Activated CD4-positive, alpha-beta T cell treated with anti-CD3 and anti-CD28 coated beads for 36 hours (primary cell): ENCODE measurements around the gene PCYOX1L. TPM values are rescaled to one million over a fixed set of nuclear protein-coding genes. Genes with fewer than 3 reads are reported as not detected.

Source experiments
- ATAC-seq: fragments of 200-7000 bp; cut with Tn5 transposase; one replicate; pipeline ENCODE4 v1.10.0; 2021; ENCODE audit warnings: mild to moderate bottlenecking, moderate library complexity
- CTCF ChIA-PET: fragments of 350-600 bp; sonication (Branson Sonifier 250); formaldehyde crosslinking; loops from one replicate; lab custom pipeline; 2021; ENCODE audit warnings: antibody characterized with exemption; lab: Charles Lee
- POLR2A ChIA-PET: fragments of 350-600 bp; sonication (Branson Sonifier 250); formaldehyde crosslinking; loops from one replicate; lab custom pipeline; 2021; ENCODE audit warnings: antibody characterized with exemption, inconsistent platforms; lab: Charles Lee
- DNase-seq: peaks from one replicate; pipeline ENCODE4 v3.0.0-alpha.2; 2020
- H3K27ac Mint-ChIP-seq: one replicate; pipeline ENCODE4 v1.8.0; 2021; ENCODE audit warnings: mixed read lengths
- H3K27me3 Mint-ChIP-seq: one replicate; pipeline ENCODE4 v1.8.0; 2021; ENCODE audit warnings: mixed read lengths
- H3K36me3 Mint-ChIP-seq: one replicate; pipeline ENCODE4 v1.8.0; 2021; ENCODE audit warnings: low read depth, mixed read lengths
- H3K4me1 Mint-ChIP-seq: one replicate; pipeline ENCODE4 v1.8.0; 2021; ENCODE audit warnings: mixed read lengths
- H3K4me3 Mint-ChIP-seq: one replicate; pipeline ENCODE4 v1.8.0; 2021; ENCODE audit warnings: mild to moderate bottlenecking, moderate library complexity, mixed read lengths
- H3K9me3 Mint-ChIP-seq: one replicate; pipeline ENCODE4 v1.8.0; 2021; ENCODE audit warnings: low read depth, mixed read lengths
- intact Hi-C, 2 experiments: fragments of 100-400 bp; cut with DNase I in 1 of 2; cut with micrococcal nuclease in 1 of 2; formaldehyde crosslinking; loops; one replicate each; pipeline versions ENCODE4 v1.14.2 to v1.15.1; 2022 to 2024; cut with DNase I, micrococcal nuclease
- total RNA-seq, 2 experiments: library from RNA; stranded (reverse); gene quantifications; one replicate each; pipeline ENCODE4 v1.2.3, GENCODE V29; 2021

The PCYOX1L gene
- total RNA-seq, 2 experiments from 2014 or later = 17.5 to 18.8 TPM

GRCh38 chr5:149375434-149375833, 17.6 kb downstream of the PCYOX1L start:
- Mint-ChIP-seq H3K36me3 (no peaks in the 10 kb centered on the region), H3K4me1 (no peaks in the 10 kb centered on the region), H3K27ac (no peak overlapping the region), H3K4me3 (no peak overlapping the region), H3K9me3 (no peaks in the 10 kb centered on the region), H3K27me3 (no peaks in the 10 kb centered on the region)
- ATAC-seq = no peak
- no peak for DNase-seq
- ChIA-PET CTCF (interaction anchor here (0.8 to 2.4 kb wide), 6 partner anchors 8 to 189 kb away, joined by 3 to 15 read pairs (median 7); no protein-coding TSS in a partner anchor), POLR2A (interaction anchor here (0.6 kb wide), 1 partner anchor 160 kb away, joined by 3 read pairs; no protein-coding TSS in a partner anchor)
- intact Hi-C loops = no loop called here

- Mint-ChIP-seq H3K36me3 (no peaks in the 10 kb centered on the region), H3K9me3 (no peaks in the 10 kb centered on the region), H3K27ac (no peak overlapping the region), H3K4me1 (no peaks in the 10 kb centered on the region), H3K4me3 (no peak overlapping the region), H3K27me3 (no peaks in the 10 kb centered on the region)
- intact Hi-C loops = no loop called here
- ATAC-seq = no peak
- POLR2A ChIA-PET = interaction anchor here (0.6 kb wide), 1 partner anchor 160 kb away, joined by 3 read pairs; no protein-coding TSS in a partner anchor
- CTCF ChIA-PET = interaction anchor here (0.8 to 2.4 kb wide), 6 partner anchors 8 to 189 kb away, joined by 3 to 15 read pairs (median 7); no protein-coding TSS in a partner anchor
- DNase-seq = no peak
Measured at GRCh38 chr5:149376104-149376503, 18.3 kb downstream of the PCYOX1L start.

GRCh38 chr5:149376711-149377447, 19.0 kb downstream of the PCYOX1L start:
- no peaks in the 10 kb centered on the region for H3K27me3 Mint-ChIP-seq

GRCh38 chr5:149378241-149378820, 20.5 kb downstream of the PCYOX1L start:
- H3K4me1 Mint-ChIP-seq = no peaks in the 10 kb centered on the region
- ChIA-PET POLR2A (no interaction called here), CTCF (interaction anchor here (0.8 to 1.9 kb wide), 3 partner anchors 55 to 184 kb away, joined by 3 to 6 read pairs (median 3); no protein-coding TSS in a partner anchor)
- no peaks in the 10 kb centered on the region for H3K27me3 Mint-ChIP-seq
- no peaks in the 10 kb centered on the region for H3K9me3 Mint-ChIP-seq
- H3K36me3 Mint-ChIP-seq = no peaks in the 10 kb centered on the region
- intact Hi-C loops = no loop called here
- ATAC-seq (no peak), DNase-seq (no peak)
- H3K4me3 Mint-ChIP-seq = no peak overlapping the region
- H3K27ac Mint-ChIP-seq = no peak overlapping the region

More at GRCh38 chr5:149376711-149377447, 19.0 kb downstream of the PCYOX1L start:
- Mint-ChIP-seq H3K4me3 (no peak overlapping the region), H3K4me1 (no peaks in the 10 kb centered on the region), H3K27ac (no peak overlapping the region), H3K9me3 (no peaks in the 10 kb centered on the region), H3K36me3 (no peaks in the 10 kb centered on the region)
- intact Hi-C loops = no loop called here
- ChIA-PET POLR2A (no interaction called here), CTCF (interaction anchor here (0.6 to 2.4 kb wide), 5 partner anchors 9 to 786 kb away, joined by 3 to 15 read pairs (median 4); no protein-coding TSS in a partner anchor)
- DNase-seq (no peak), ATAC-seq (no peak)

- no peak within 1 kb of the TSS for H3K27ac Mint-ChIP-seq
- DNase-seq (no peak), ATAC-seq (no peak)
- ChIA-PET CTCF (interaction anchor here (1.0 to 1.9 kb wide), 2 partner anchors 62 to 183 kb away, joined by 3 to 6 read pairs; no protein-coding TSS in a partner anchor), POLR2A (no interaction called here)
- no peaks in the 10 kb centered on the region for H3K9me3 Mint-ChIP-seq
- no peaks in the 10 kb centered on the region for H3K27me3 Mint-ChIP-seq
- H3K4me1 Mint-ChIP-seq = no peaks in the 10 kb centered on the region
- intact Hi-C loops = no loop called here
- no peaks in the 10 kb centered on the region for H3K36me3 Mint-ChIP-seq
- H3K4me3 Mint-ChIP-seq = no peak within 1 kb of the TSS
Measured at GRCh38 chr5:149379177-149379761, 21.4 kb downstream of the PCYOX1L start, which contains the start of gene IL17B. Gene IL17B (minus strand): TSS chr5:149379292. CDS start chr5:149379225, 67 bp downstream.

- ChIA-PET POLR2A (no interaction called here), CTCF (interaction anchor here (1.0 to 3.4 kb wide), 5 partner anchors 56 to 239 kb away, joined by 3 to 25 read pairs (median 6); no protein-coding TSS in a partner anchor)
- H3K27ac Mint-ChIP-seq = no peak overlapping the region
- H3K4me3 Mint-ChIP-seq = no peak overlapping the region
- intact Hi-C loops = no loop called here
- H3K27me3 Mint-ChIP-seq = no peaks in the 10 kb centered on the region
- H3K4me1 Mint-ChIP-seq = no peaks in the 10 kb centered on the region
- no peaks in the 10 kb centered on the region for H3K36me3 Mint-ChIP-seq
- H3K9me3 Mint-ChIP-seq = no peaks in the 10 kb centered on the region
- no peak for DNase-seq
- no peak for ATAC-seq
Measured at GRCh38 chr5:149379818-149380374, 22.1 kb downstream of the PCYOX1L start.

- POLR2A ChIA-PET = no interaction called here
- H3K36me3 Mint-ChIP-seq = no peaks in the 10 kb centered on the region
- H3K4me1 Mint-ChIP-seq = no peaks in the 10 kb centered on the region
- DNase-seq = no peak
- no peak overlapping the region for H3K4me3 Mint-ChIP-seq
- CTCF ChIA-PET = interaction anchor here (0.9 to 3.4 kb wide), 15 partner anchors 8 to 238 kb away, joined by 3 to 26 read pairs (median 8); no protein-coding TSS in a partner anchor
- H3K27ac Mint-ChIP-seq = no peak overlapping the region
- no peaks in the 10 kb centered on the region for H3K27me3 Mint-ChIP-seq
- intact Hi-C loops = no loop called here
- H3K9me3 Mint-ChIP-seq = no peaks in the 10 kb centered on the region
- no peak for ATAC-seq
Measured at GRCh38 chr5:149380466-149381121, 22.7 kb downstream of the PCYOX1L start.

GRCh38 chr5:149381261-149381985, 23.6 kb downstream of the PCYOX1L start:
- Mint-ChIP-seq H3K36me3 (no peaks in the 10 kb centered on the region), H3K9me3 (no peaks in the 10 kb centered on the region), H3K27me3 (no peaks in the 10 kb centered on the region), H3K27ac (no peak overlapping the region), H3K4me3 (no peak overlapping the region), H3K4me1 (no peaks in the 10 kb centered on the region)
- intact Hi-C loops = no loop called here
- ChIA-PET CTCF (interaction anchor here (0.5 to 3.4 kb wide), 28 partner anchors 9 to 455 kb away, joined by 3 to 26 read pairs (median 4); no protein-coding TSS in a partner anchor), POLR2A (no interaction called here)
- ATAC-seq (no peak), DNase-seq (no peak)

GRCh38 chr5:149381986-149382338, 24.1 kb downstream of the PCYOX1L start:
- DNase-seq = peak; percentile 87
- ChIA-PET POLR2A (no interaction called here), CTCF (interaction anchor here (0.7 to 3.4 kb wide), 22 partner anchors 9 to 222 kb away, joined by 3 to 26 read pairs (median 5); no protein-coding TSS in a partner anchor)
- no peaks in the 10 kb centered on the region for H3K4me1 Mint-ChIP-seq
- H3K27ac Mint-ChIP-seq = no peak overlapping the region
- H3K36me3 Mint-ChIP-seq = no peaks in the 10 kb centered on the region
- no peak overlapping the region for H3K4me3 Mint-ChIP-seq
- ATAC-seq = peak; percentile 97
- no peaks in the 10 kb centered on the region for H3K27me3 Mint-ChIP-seq
- intact Hi-C loops = loop anchor here (1.0 kb wide), 4 partner anchors 49 to 236 kb away; no protein-coding TSS in a partner anchor
- no peaks in the 10 kb centered on the region for H3K9me3 Mint-ChIP-seq
